ENCODE results near the gene DCT. TPM values are rescaled to one million over a fixed set of nuclear protein-coding genes. Genes with fewer than 3 reads are reported as not detected.

DCT gene
- under 1 TPM; 0.12 to 0.13 TPM for total RNA-seq

GRCh38 chr13:94479616-94480015 is at the start of gene DCT:
Gene DCT, minus strand, starts transcription at chr13:94479682. Its CDS starts 427 bp downstream, at chr13:94479255.

Other genes with a start within 250 kb of the DCT start
- 10 to 100 TPM; 16.4 to 16.8 TPM for gene TGDS, start 116.5 kb upstream of the DCT start, total RNA-seq
- gene GPR180, start 122.2 kb upstream of the DCT start, total RNA-seq: 1 to 10 TPM; 5.4 to 5.7 TPM
- gene SOX21, start 232.9 kb upstream of the DCT start, total RNA-seq: not detected